WTC11 (cell line): ENCODE results near the gene ACAD8. TPM values are rescaled to one million over a fixed set of nuclear protein-coding genes. Genes with fewer than 3 reads are reported as not detected.

ENCODE experiments used
- AFF4 ChIP-seq: sonication (generic); formaldehyde crosslinking; IDR thresholded peaks from 2 replicates; pipeline ENCODE4 v1.8.1; 2023; ENCODE audit warnings: mild to moderate bottlenecking, missing genetic modification reagents, borderline replicate concordance
- ARID4B ChIP-seq: sonication (generic); formaldehyde crosslinking; IDR thresholded peaks from 2 replicates; pipeline ENCODE4 v1.8.0; 2023; ENCODE audit warnings: missing genetic modification reagents, mild to moderate bottlenecking, borderline replicate concordance
- ATF3 ChIP-seq: sonication (generic); formaldehyde crosslinking; conservative IDR thresholded peaks from 2 replicates; pipeline ENCODE4 v1.8.1; 2022; ENCODE audit warnings: mild to moderate bottlenecking, missing genetic modification reagents
- ATF6 ChIP-seq: sonication (generic); formaldehyde crosslinking; IDR thresholded peaks from 2 replicates; pipeline ENCODE4 v1.8.1; 2023; ENCODE audit warnings: mild to moderate bottlenecking, missing genetic modification reagents
- CBFB ChIP-seq: sonication (generic); formaldehyde crosslinking; IDR thresholded peaks from 2 replicates; pipeline ENCODE4 v1.8.1; 2022; ENCODE audit warnings: mild to moderate bottlenecking, low read depth, missing genetic modification reagents
- CREB1 ChIP-seq: sonication (generic); formaldehyde crosslinking; IDR thresholded peaks from 2 replicates; pipeline ENCODE4 v1.8.0; 2023; ENCODE audit warnings: mild to moderate bottlenecking, missing genetic modification reagents
- CREM ChIP-seq: sonication (generic); formaldehyde crosslinking; IDR thresholded peaks from 2 replicates; pipeline ENCODE4 v1.8.1; 2022; ENCODE audit warnings: mild to moderate bottlenecking, missing genetic modification reagents, moderate library complexity
- ELF4 ChIP-seq: sonication (generic); formaldehyde crosslinking; IDR thresholded peaks from 2 replicates; pipeline ENCODE4 v1.8.1; 2022; ENCODE audit warnings: low read depth, mild to moderate bottlenecking, moderate library complexity, missing genetic modification reagents
- ERG ChIP-seq: fragments of 250-450 bp; sonication (Bioruptor Pico); IDR thresholded peaks from 2 replicates; pipeline ENCODE4 v1.8.0; 2021; ENCODE audit warnings: mild to moderate bottlenecking
- ETV6 ChIP-seq: sonication (generic); formaldehyde crosslinking; IDR thresholded peaks from 2 replicates; pipeline ENCODE4 v1.8.1; 2022; ENCODE audit warnings: mild to moderate bottlenecking, missing genetic modification reagents
- GTF2I ChIP-seq: fragments of 250-450 bp; sonication (Bioruptor Pico); conservative IDR thresholded peaks from 2 replicates; pipeline ENCODE4 v1.4.0; 2021; ENCODE audit warnings: mild to moderate bottlenecking
- IRF2 ChIP-seq: sonication (generic); formaldehyde crosslinking; IDR thresholded peaks from 2 replicates; pipeline ENCODE4 v1.8.0; 2022; ENCODE audit warnings: low read depth, missing genetic modification reagents, borderline replicate concordance
- MAX ChIP-seq: sonication (generic); formaldehyde crosslinking; IDR thresholded peaks from 2 replicates; pipeline ENCODE4 v1.8.0; 2022; ENCODE audit warnings: mild to moderate bottlenecking, missing genetic modification reagents
- NFATC4 ChIP-seq: fragments of 250-450 bp; sonication (Bioruptor Pico); IDR thresholded peaks from 2 replicates; pipeline ENCODE4 v1.9.0; 2021; ENCODE audit warnings: mild to moderate bottlenecking
- NR2C2 ChIP-seq: sonication (generic); formaldehyde crosslinking; IDR thresholded peaks from 2 replicates; pipeline ENCODE4 v1.8.0; 2022; ENCODE audit warnings: mild to moderate bottlenecking, missing genetic modification reagents
- RELA ChIP-seq: sonication (generic); formaldehyde crosslinking; IDR thresholded peaks from 2 replicates; pipeline ENCODE4 v1.8.1; 2022; ENCODE audit warnings: missing genetic modification reagents, mild to moderate bottlenecking, borderline replicate concordance
- SMAD4 ChIP-seq: sonication (generic); formaldehyde crosslinking; IDR thresholded peaks from 2 replicates; pipeline ENCODE4 v1.8.0; 2022; ENCODE audit warnings: mild to moderate bottlenecking, missing genetic modification reagents
- SP1 ChIP-seq: sonication (generic); formaldehyde crosslinking; conservative IDR thresholded peaks from 2 replicates; pipeline ENCODE4 v1.8.1; 2022; ENCODE audit warnings: missing genetic modification reagents
- USF2 ChIP-seq: sonication (generic); formaldehyde crosslinking; IDR thresholded peaks from 2 replicates; pipeline ENCODE4 v1.8.1; 2023; ENCODE audit warnings: mild to moderate bottlenecking, missing genetic modification reagents, moderate library complexity
- ZBTB21 ChIP-seq: sonication (generic); formaldehyde crosslinking; IDR thresholded peaks from 2 replicates; pipeline ENCODE4 v1.8.1; 2023; ENCODE audit warnings: mild to moderate bottlenecking, missing genetic modification reagents, borderline replicate concordance
- ZBTB43 ChIP-seq: sonication (generic); formaldehyde crosslinking; IDR thresholded peaks from 2 replicates; pipeline ENCODE4 v1.8.1; 2023; ENCODE audit warnings: mild to moderate bottlenecking, missing genetic modification reagents
- ZNF121 ChIP-seq: sonication (generic); formaldehyde crosslinking; IDR thresholded peaks from 2 replicates; pipeline ENCODE4 v1.8.0; 2023; ENCODE audit warnings: missing genetic modification reagents
- ZNF232 ChIP-seq: sonication (generic); formaldehyde crosslinking; IDR thresholded peaks from 2 replicates; pipeline ENCODE4 v1.8.0; 2022; ENCODE audit warnings: mild to moderate bottlenecking, missing genetic modification reagents
- ZNF416 ChIP-seq: fragments of 250-450 bp; sonication (Bioruptor Pico); IDR thresholded peaks from 2 replicates; pipeline ENCODE4 v1.9.0; 2021; ENCODE audit warnings: mild to moderate bottlenecking, inconsistent platforms
- total RNA-seq: library from RNA; stranded (reverse); gene quantifications from 3 replicates; pipeline ENCODE4 v1.2.3, GENCODE V29; 2021

ACAD8 gene
- total RNA-seq, 1 experiment from 2014 or later, result 55.2 TPM

- TF ChIP-seq ERG, result no peak
- no peak for TF ChIP-seq RELA (CRISPR knock-in tag)
- TF ChIP-seq GTF2I (CRISPR knock-in tag), result no peak
- no peak for TF ChIP-seq IRF2
- peak; percentile 57 for TF ChIP-seq USF2 (CRISPR knock-in tag)
- TF ChIP-seq SMAD4 (CRISPR knock-in tag), result no peak
- TF ChIP-seq ZNF416 (CRISPR knock-in tag), result no peak
- TF ChIP-seq ZNF121, result no peak
- TF ChIP-seq MAX (CRISPR knock-in tag), result no peak; the same call in 1 of the 2 replicates
- 0 out of 2 replicates have a peak, but pooled peaks have one; percentile 61 for TF ChIP-seq CREM (CRISPR knock-in tag)
- no peak; the same call in 1 of the 2 replicates for TF ChIP-seq ELF4 (CRISPR knock-in tag)
- peak; percentile 11; the same call in 1 of the 2 replicates for TF ChIP-seq ARID4B
- peak; percentile 26; the same call in 1 of the 2 replicates for TF ChIP-seq SP1 (CRISPR knock-in tag)
- no peak for TF ChIP-seq AFF4 (CRISPR knock-in tag)
- no peak for TF ChIP-seq ZBTB43 (CRISPR knock-in tag)
- TF ChIP-seq ATF6 (CRISPR knock-in tag), result no peak
- TF ChIP-seq ZBTB21 (CRISPR knock-in tag), result no peak; the same call in 1 of the 2 replicates
- no peak for TF ChIP-seq CREB1 (CRISPR knock-in tag)
- no peak for TF ChIP-seq ATF3 (CRISPR knock-in tag)
- no peak for TF ChIP-seq ETV6 (CRISPR knock-in tag)
- TF ChIP-seq NFATC4 (CRISPR knock-in tag), result no peak
- no peak; the same call in 1 of the 2 replicates for TF ChIP-seq CBFB (CRISPR knock-in tag)
- no peak for TF ChIP-seq ZNF232 (CRISPR knock-in tag)
- TF ChIP-seq NR2C2 (CRISPR knock-in tag), result no peak
Measured at GRCh38 chr11:134276396-134277182, 23.2 kb downstream of the ACAD8 start (continued).
